ENCODE data around the gene PRAMEF8.
"Not testable (repeated sequence)": the region's sequence is repeated elsewhere in the genome, so short reads cannot be mapped to it uniquely, and the experiment has no call there.

PRAMEF8 gene

GRCh38 chr1:13285037-13285436 lies at the start of gene PRAMEF8:
TSS of gene PRAMEF8 (minus strand) at chr1:13285137. CDS start at chr1:13284091, 1,046 bp downstream.
- not testable (repeated sequence) for DNase-seq (ENCODE audit: low read depth)

- not testable (repeated sequence) for DNase-seq (ENCODE audit: low read depth)
Measured at GRCh38 chr1:13315281-13315680, 30.3 kb upstream of the PRAMEF8 start, which contains the start of gene PRAMEF15. TSS of gene PRAMEF15 (plus strand) at chr1:13315581. CDS start at chr1:13318408, 2,827 bp downstream.

- DNase-seq (ENCODE audit: low read depth), result not testable (repeated sequence)
Measured at GRCh38 chr1:13303239-13303638, 18.3 kb upstream of the PRAMEF8 start, which contains the start of gene PRAMEF33. TSS of gene PRAMEF33 (plus strand) at chr1:13303539. CDS start at chr1:13305955, 2,416 bp downstream.

- not testable (repeated sequence) for DNase-seq (ENCODE audit: low read depth)
Measured at GRCh38 chr1:13302197-13302596, 17.3 kb upstream of the PRAMEF8 start.

- not testable (repeated sequence) for DNase-seq (ENCODE audit: low read depth)
Measured at GRCh38 chr1:13298699-13299098, 13.8 kb upstream of the PRAMEF8 start.

- DNase-seq (ENCODE audit: low read depth), result not testable (repeated sequence)
Measured at GRCh38 chr1:13297216-13297931, 12.4 kb upstream of the PRAMEF8 start.

- DNase-seq (ENCODE audit: low read depth), result not testable (repeated sequence)
Measured at GRCh38 chr1:13289030-13289429, 4.1 kb upstream of the PRAMEF8 start.

GRCh38 chr1:13279617-13280016 lies 5.3 kb downstream of the PRAMEF8 start:
- not testable (repeated sequence) for DNase-seq (ENCODE audit: low read depth)

GRCh38 chr1:13277016-13277415 lies 7.9 kb downstream of the PRAMEF8 start:
- DNase-seq (ENCODE audit: low read depth), result not testable (repeated sequence)

- DNase-seq (ENCODE audit: low read depth), result not testable (repeated sequence)
Measured at GRCh38 chr1:13265124-13265523, 19.8 kb downstream of the PRAMEF8 start.

GRCh38 chr1:13253898-13254297 lies 31.0 kb downstream of the PRAMEF8 start, which contains the start of gene PRAMEF5:
TSS of gene PRAMEF5 (plus strand) at chr1:13254198. CDS start at chr1:13259269, 5,071 bp downstream.
- not testable (repeated sequence) for DNase-seq (ENCODE audit: low read depth)

GRCh38 chr1:13247122-13247521 lies 37.8 kb downstream of the PRAMEF8 start:
- not testable (repeated sequence) for DNase-seq (ENCODE audit: low read depth)

GRCh38 chr1:13246554-13246871 lies 38.4 kb downstream of the PRAMEF8 start:
- not testable (repeated sequence) for DNase-seq (ENCODE audit: low read depth)

GRCh38 chr1:13245841-13246553 lies 38.9 kb downstream of the PRAMEF8 start:
- DNase-seq (ENCODE audit: low read depth), result not testable (repeated sequence)

GRCh38 chr1:13243536-13244263 lies 41.2 kb downstream of the PRAMEF8 start:
- not testable (repeated sequence) for DNase-seq (ENCODE audit: low read depth)

GRCh38 chr1:13239633-13240032 lies 45.3 kb downstream of the PRAMEF8 start:
- not testable (repeated sequence) for DNase-seq (ENCODE audit: low read depth)

- not testable (repeated sequence) for DNase-seq (ENCODE audit: low read depth)
Measured at GRCh38 chr1:13237572-13237971, 47.4 kb downstream of the PRAMEF8 start.

- DNase-seq (ENCODE audit: low read depth), result not testable (repeated sequence)
Measured at GRCh38 chr1:13234057-13234456, 50.9 kb downstream of the PRAMEF8 start.

GRCh38 chr1:13232056-13232455 lies 52.9 kb downstream of the PRAMEF8 start:
- not testable (repeated sequence) for DNase-seq (ENCODE audit: low read depth)
